Karpas-422 (cell line): ENCODE results near the gene MID1IP1. TPM values are rescaled to one million over a fixed set of nuclear protein-coding genes. Genes with fewer than 3 reads are reported as not detected.

Source experiments
- DNase-seq: peaks from one replicate; pipeline ENCODE4 v3.0.0-alpha.2; 2015
- H2AFZ ChIP-seq: fragments of 200-600 bp; sonication (generic); 2 replicates; pipeline ENCODE4 v1.6.1; 2014; ENCODE audit warnings: antibody characterized with exemption, low read length, mixed read lengths
- H3K27ac ChIP-seq: fragments of 200-600 bp; sonication (generic); 2 replicates; pipeline ENCODE4 v1.5.1; 2014; ENCODE audit warnings: mild to moderate bottlenecking, low read length, moderate library complexity
- H3K27me3 ChIP-seq: fragments of 200-600 bp; sonication (generic); 2 replicates; pipeline ENCODE4 v1.6.1; 2014; ENCODE audit warnings: low read length, mixed read lengths
- H3K36me3 ChIP-seq: fragments of 200-600 bp; sonication (generic); 2 replicates; pipeline ENCODE4 v1.6.1; 2014; ENCODE audit warnings: low read length, mixed read lengths; ENCODE audit not compliant: insufficient read depth
- H3K4me1 ChIP-seq: fragments of 200-600 bp; sonication (generic); 2 replicates; pipeline ENCODE4 v1.6.1; 2014; ENCODE audit warnings: mild to moderate bottlenecking, low read length, mixed read lengths
- H3K4me2 ChIP-seq: fragments of 200-600 bp; sonication (generic); 2 replicates; pipeline ENCODE4 v1.6.1; 2014; ENCODE audit warnings: low read length, low read depth, mild to moderate bottlenecking; ENCODE audit not compliant: poor library complexity, severe bottlenecking
- H3K4me3 ChIP-seq: fragments of 200-600 bp; sonication (generic); 2 replicates; pipeline ENCODE4 v1.5.1; 2014; ENCODE audit warnings: mild to moderate bottlenecking, antibody characterized with exemption, low read length, mixed read lengths
- H3K79me2 ChIP-seq: fragments of 200-600 bp; sonication (generic); 2 replicates; pipeline ENCODE4 v1.6.1; 2014; ENCODE audit warnings: mild to moderate bottlenecking, low read length, mixed read lengths
- H3K9ac ChIP-seq: fragments of 200-600 bp; sonication (generic); 2 replicates; pipeline ENCODE4 v1.6.0; 2014; ENCODE audit warnings: low read length
- H3K9me2 ChIP-seq: fragments of 200-600 bp; sonication (generic), shearing (Covaris generic); replicated peaks from 2 replicates; pipeline ENCODE4 v1.6.0; 2014; ENCODE audit warnings: mild to moderate bottlenecking, low read length, moderate library complexity; ENCODE audit not compliant: insufficient read depth
- H3K9me3 ChIP-seq: fragments of 300-700, 200-600 bp; sonication (generic); 2 replicates; pipeline ENCODE4 v1.6.1; 2014; ENCODE audit warnings: low read length, mixed read lengths
- H4K20me1 ChIP-seq: fragments of 200-600 bp; sonication (generic); 2 replicates; pipeline ENCODE4 v1.6.1; 2014; ENCODE audit warnings: mild to moderate bottlenecking, antibody characterized with exemption, low read length, low read depth; ENCODE audit not compliant: insufficient read depth
- total RNA-seq: library from RNA; depleted of rRNA; stranded (reverse); fragments of >200 nt; shearing (Covaris generic); gene quantifications from 2 replicates; pipeline ENCODE4 v1.2.3, GENCODE V29; 2014; ENCODE audit warnings: low replicate concordance

Gene MID1IP1
- total RNA-seq, 1 experiment from 2014 or later, result not detected

DNA sequence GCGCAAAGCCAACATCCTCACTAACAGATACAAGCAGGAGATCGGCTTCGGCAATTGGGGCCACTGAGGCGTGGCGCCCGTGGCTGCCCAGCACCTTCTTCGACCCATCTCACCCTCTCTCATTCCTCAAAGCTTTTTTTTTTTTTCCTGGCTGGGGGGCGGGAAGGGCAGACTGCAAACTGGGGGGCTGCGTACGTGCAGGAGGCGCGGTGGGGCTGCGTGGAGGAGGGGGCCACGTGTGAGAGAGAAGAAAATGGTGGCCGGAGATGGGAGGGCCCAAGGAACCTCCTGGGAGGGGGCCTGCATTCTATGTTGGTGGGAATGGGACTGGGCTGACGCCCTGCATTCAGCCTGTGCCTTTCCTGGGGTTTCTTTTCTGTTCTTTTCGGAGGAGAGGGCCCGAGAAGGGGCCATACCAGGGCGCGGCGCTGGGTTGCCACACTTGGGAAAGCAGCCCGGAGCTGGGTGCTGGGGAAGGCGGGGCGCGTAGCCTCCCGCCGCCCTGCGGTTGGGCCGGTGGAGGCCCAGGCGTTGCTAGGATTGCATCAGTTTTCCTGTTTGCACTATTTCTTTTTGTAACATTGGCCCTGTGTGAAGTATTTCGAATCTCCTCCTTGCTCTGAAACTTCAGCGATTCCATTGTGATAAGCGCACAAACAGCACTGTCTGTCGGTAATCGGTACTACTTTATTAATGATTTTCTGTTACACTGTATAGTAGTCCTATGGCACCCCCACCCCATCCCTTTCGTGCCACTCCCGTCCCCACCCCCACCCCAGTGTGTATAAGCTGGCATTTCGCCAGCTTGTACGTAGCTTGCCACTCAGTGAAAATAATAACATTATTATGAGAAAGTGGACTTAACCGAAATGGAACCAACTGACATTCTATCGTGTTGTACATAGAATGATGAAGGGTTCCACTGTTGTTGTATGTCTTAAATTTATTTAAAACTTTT, 4.5 kb downstream of the MID1IP1 start:
- Histone ChIP-seq H2AFZ (no peak overlapping the region), H3K9ac (no peak overlapping the region)

DNA sequence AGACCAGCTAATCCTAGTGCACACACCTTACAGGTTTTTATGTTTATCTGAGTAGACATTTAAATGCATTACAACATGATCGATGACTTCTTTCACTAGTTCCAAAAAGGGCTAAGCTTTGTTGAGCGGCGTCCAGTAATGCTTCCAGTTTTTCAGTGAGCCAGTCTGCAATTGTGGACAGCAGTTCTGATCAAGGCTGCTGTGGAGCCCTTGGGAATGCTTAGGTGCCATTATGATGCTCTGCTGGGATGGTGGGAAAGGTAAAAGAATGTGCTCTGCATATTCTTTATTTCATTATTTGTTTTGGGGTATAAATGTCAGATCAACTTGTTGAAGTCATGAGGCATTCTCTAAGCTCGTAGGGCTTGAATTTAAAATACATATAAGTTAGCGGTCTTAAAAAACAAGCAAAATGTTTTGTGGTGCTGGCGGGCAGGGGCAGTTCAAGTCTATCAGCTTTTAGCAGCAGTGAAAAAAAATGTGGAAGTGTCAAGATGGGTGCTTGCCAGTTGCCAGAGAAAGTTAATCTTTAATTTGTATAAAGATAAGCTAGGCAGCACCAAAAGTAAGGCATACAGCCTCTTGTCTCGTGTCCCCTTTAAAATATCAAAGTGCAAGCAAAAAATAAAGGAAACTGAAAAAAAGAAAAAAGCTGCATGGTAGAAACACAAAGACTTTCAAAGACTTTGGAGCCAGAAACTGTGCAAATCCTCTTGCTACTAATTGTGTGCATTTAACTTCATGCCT, 5.8 kb downstream of the MID1IP1 start:
- no peaks in the 10 kb centered on the region for H4K20me1 ChIP-seq
- H2AFZ ChIP-seq, result no peak overlapping the region
- H3K4me2 ChIP-seq, result no peak overlapping the region
- DNase-seq, result no peak
- no peaks in the 10 kb centered on the region for H3K36me3 ChIP-seq
- no peaks in the 10 kb centered on the region for H3K9me2 ChIP-seq
- H3K4me1 ChIP-seq, result no peaks in the 10 kb centered on the region
- no peaks in the 10 kb centered on the region for H3K79me2 ChIP-seq
- no peaks in the 10 kb centered on the region for H3K27me3 ChIP-seq
- H3K9ac ChIP-seq, result no peak overlapping the region
- H3K4me3 ChIP-seq, result no peak overlapping the region
- no peak overlapping the region for H3K27ac ChIP-seq
- no peaks in the 10 kb centered on the region for H3K9me3 ChIP-seq

More for the DNA sequence above, 4.5 kb downstream of the MID1IP1 start:
- Histone ChIP-seq H3K4me3 (no peak overlapping the region), H3K4me1 (no peaks in the 10 kb centered on the region), H3K36me3 (no peaks in the 10 kb centered on the region), H4K20me1 (no peaks in the 10 kb centered on the region), H3K9me2 (no peaks in the 10 kb centered on the region), H3K4me2 (no peak overlapping the region), H3K79me2 (no peaks in the 10 kb centered on the region), H3K27ac (no peak overlapping the region), H3K9me3 (no peaks in the 10 kb centered on the region), H3K27me3 (no peaks in the 10 kb centered on the region; the same call in 1 of the 2 replicates)
- no peak for DNase-seq

DNA sequence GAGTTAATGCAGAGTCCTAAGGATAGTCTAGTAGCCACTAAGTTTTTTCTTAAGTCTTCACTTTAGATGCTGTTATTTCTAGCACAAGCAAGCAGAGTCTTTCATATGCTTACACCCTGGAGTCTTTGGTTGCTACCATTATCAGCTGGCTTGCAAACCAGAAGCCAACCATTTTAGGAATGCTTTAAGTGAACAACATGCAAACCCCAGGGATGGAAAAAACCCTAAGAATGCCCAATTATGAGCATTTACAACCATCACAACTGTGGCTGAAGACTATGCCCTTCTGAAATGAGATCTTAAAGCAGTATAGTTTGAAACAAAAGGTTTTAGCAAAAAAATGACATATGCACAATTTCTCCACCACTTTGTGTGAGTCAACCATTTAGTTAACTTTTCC, 6.6 kb downstream of the MID1IP1 start:
- H3K36me3 ChIP-seq, result no peaks in the 10 kb centered on the region
- H3K4me3 ChIP-seq, result no peak overlapping the region
- H3K79me2 ChIP-seq, result no peaks in the 10 kb centered on the region
- no peak overlapping the region for H2AFZ ChIP-seq
- no peaks in the 10 kb centered on the region for H3K9me3 ChIP-seq
- no peak for DNase-seq
- no peaks in the 10 kb centered on the region for H3K9me2 ChIP-seq
- no peaks in the 10 kb centered on the region for H3K27me3 ChIP-seq
- H4K20me1 ChIP-seq, result no peaks in the 10 kb centered on the region
- H3K4me1 ChIP-seq, result no peaks in the 10 kb centered on the region
- no peak overlapping the region for H3K27ac ChIP-seq
- no peak overlapping the region for H3K4me2 ChIP-seq
- no peak overlapping the region for H3K9ac ChIP-seq

DNA sequence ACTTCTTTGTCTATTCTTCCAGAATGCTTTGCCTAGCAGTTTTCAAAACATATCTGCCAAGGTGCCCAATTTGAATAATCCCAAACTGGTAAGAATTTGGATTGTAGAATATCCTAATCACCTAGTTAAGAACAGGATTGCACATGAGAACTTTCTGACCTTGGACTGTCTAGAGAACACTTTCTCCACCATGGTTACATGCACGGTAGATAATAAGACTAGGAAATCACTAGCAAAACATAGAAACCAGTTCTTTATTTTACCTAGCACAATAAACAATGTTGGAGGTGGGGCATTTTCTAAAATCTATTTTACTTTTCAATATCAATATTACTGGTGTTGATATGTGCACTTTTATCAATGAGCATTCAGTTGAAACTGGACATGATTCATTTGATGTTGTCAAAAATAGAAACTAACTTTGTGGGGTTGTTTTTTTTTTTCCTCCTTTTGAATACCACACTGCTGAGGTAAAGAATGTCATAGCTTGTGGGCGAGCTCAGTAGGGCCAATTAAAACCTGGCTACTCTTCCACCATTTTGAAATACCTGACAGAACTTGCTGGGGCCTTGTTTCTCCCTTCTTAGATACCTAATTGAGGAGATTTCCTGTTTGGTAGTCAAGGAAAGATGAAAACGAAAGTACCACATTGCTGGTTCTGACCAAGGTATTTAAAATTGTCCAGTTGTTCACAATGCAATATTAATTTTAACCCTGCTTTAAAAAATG, 10.4 kb downstream of the MID1IP1 start:
- Histone ChIP-seq H4K20me1 (no peaks in the 10 kb centered on the region), H3K9me3 (no peaks in the 10 kb centered on the region), H2AFZ (no peak overlapping the region), H3K79me2 (no peaks in the 10 kb centered on the region), H3K9me2 (0 out of 2 replicates have a peak, but pooled peaks cover 3% of the 10 kb centered on the region), H3K4me3 (no peak overlapping the region), H3K27me3 (no peaks in the 10 kb centered on the region), H3K4me2 (no peak overlapping the region), H3K9ac (no peak overlapping the region), H3K4me1 (no peaks in the 10 kb centered on the region), H3K36me3 (no peaks in the 10 kb centered on the region), H3K27ac (no peak overlapping the region)
- no peak for DNase-seq

DNA sequence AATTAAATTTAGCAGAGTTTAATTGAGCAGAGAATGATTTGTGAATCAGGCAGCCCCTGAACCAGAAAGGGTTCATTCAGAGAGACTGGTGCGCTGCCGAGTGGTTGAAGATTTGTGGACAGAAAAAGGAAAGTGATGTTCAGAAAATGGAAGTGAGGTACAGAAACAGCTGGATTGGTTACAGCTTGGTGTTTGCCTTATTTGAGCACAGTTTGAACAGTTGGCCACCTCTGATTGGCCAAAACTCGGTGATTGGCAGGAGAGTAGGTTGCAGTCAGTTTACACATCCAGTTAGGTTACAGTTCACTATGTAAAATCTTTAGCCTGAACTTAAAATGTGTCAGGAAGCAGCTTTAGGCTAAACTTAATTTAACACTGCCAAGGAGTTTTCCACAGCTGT, 14.9 kb downstream of the MID1IP1 start:
- H3K27ac ChIP-seq, result no peak overlapping the region

DNA sequence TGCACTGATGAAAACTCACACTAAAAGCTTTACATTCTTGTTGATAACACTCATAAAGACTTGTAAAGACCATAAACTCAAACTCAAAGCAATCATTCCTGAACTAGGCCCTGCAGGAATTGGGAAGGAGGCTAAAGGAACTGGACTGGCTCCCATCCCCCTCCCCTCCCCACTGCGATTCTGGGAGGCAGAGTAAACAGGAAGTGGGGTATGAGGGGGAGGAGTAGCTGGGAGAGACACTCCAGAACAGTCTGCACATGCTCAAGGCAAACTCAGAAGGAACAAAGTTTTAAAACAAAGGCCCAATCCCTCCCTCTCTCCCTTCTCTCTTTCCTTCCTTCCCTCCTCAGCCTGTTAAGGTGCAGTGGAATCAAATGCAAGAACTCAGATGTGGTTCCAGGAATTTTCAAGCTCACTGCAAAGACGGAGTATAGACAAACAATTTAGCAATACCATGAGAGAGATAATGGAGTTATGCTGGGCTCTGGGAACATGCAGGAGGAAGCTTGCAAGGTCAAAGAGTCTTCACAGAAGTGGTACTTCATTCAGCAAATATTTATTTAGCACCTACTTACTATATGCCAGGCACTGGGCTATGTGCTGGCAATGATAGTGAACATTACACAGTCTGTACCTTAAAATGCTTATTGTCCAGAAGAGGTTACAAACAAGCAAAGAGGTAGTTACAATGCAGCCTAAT, 15.9 kb downstream of the MID1IP1 start:
- no peaks in the 10 kb centered on the region for H3K79me2 ChIP-seq
- H3K9me3 ChIP-seq, result no peaks in the 10 kb centered on the region
- no peak overlapping the region for H2AFZ ChIP-seq
- H3K27me3 ChIP-seq, result no peaks in the 10 kb centered on the region
- H3K9me2 ChIP-seq, result 0 out of 2 replicates have a peak, but pooled peaks cover 3% of the 10 kb centered on the region
- no peak overlapping the region for H3K27ac ChIP-seq
- no peak for DNase-seq
- H3K4me3 ChIP-seq, result no peak overlapping the region
- H3K36me3 ChIP-seq, result no peaks in the 10 kb centered on the region
- H3K9ac ChIP-seq, result no peak overlapping the region
- H4K20me1 ChIP-seq, result no peaks in the 10 kb centered on the region
- no peak overlapping the region for H3K4me2 ChIP-seq
- no peaks in the 10 kb centered on the region for H3K4me1 ChIP-seq

More for the DNA sequence above, 14.9 kb downstream of the MID1IP1 start:
- Histone ChIP-seq H3K9me3 (no peaks in the 10 kb centered on the region), H3K27me3 (no peaks in the 10 kb centered on the region), H3K9me2 (0 out of 2 replicates have a peak, but pooled peaks cover 3% of the 10 kb centered on the region), H4K20me1 (no peaks in the 10 kb centered on the region), H3K4me1 (no peaks in the 10 kb centered on the region), H3K36me3 (no peaks in the 10 kb centered on the region), H3K4me3 (no peak overlapping the region), H2AFZ (no peak overlapping the region), H3K79me2 (no peaks in the 10 kb centered on the region), H3K4me2 (no peak overlapping the region), H3K9ac (no peak overlapping the region)
- no peak for DNase-seq

DNA sequence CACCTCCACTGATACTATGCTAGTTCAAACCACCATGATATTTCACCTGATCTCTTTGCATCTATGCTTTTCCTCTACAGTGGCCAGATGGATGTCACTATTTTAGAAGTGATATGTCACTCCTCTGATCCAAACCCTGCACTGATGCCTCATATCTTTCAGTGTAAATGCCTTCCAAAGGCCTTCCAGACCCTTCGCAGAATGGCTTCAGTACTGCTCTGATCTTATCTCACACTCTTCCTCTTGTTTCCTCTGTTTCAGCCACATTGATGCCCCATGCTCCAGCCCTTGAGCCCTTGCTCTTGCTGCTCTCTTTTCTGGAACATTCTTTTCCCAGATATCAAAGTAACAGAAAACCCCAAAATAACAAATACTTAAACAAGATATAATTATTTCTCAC, 17.9 kb downstream of the MID1IP1 start:
- H3K4me2 ChIP-seq, result no peak overlapping the region
- H3K27me3 ChIP-seq, result no peaks in the 10 kb centered on the region
- no peaks in the 10 kb centered on the region for H3K36me3 ChIP-seq
- no peak overlapping the region for H2AFZ ChIP-seq
- H3K27ac ChIP-seq, result no peak overlapping the region
- no peaks in the 10 kb centered on the region for H3K79me2 ChIP-seq
- no peak overlapping the region for H3K9ac ChIP-seq
- H3K4me1 ChIP-seq, result no peaks in the 10 kb centered on the region
- no peaks in the 10 kb centered on the region for H4K20me1 ChIP-seq
- no peaks in the 10 kb centered on the region for H3K9me2 ChIP-seq
- DNase-seq, result no peak
- H3K9me3 ChIP-seq, result no peaks in the 10 kb centered on the region
- H3K4me3 ChIP-seq, result no peak overlapping the region
